ENCODE measurements around the gene ABHD14A. TPM values are rescaled to one million over a fixed set of nuclear protein-coding genes. Genes with fewer than 3 reads are reported as not detected.
"Not testable (repeated sequence)": the region's sequence is repeated elsewhere in the genome, so short reads cannot be mapped to it uniquely, and the experiment has no call there.

Gene ABHD14A
- total RNA-seq, 2 donors from 2014 or later, result 6.6 to 8.9 TPM

GRCh38 chr3:51992017-51992682, 17.3 kb downstream of the ABHD14A start:
- H3K27me3 Mint-ChIP-seq (ENCODE audit: low read depth), result no peaks in the 10 kb centered on the region
- ATAC-seq (replicated peaks in 1 of 2), result no peak
- H3K36me3 Mint-ChIP-seq (ENCODE audit: insufficient read depth in 2 of 2), result peaks cover 16 to 20% of the 10 kb centered on the region in 2 donors
- peaks cover 37% of the 10 kb centered on the region for H3K4me1 Mint-ChIP-seq (ENCODE audit: low read depth)
- no peak for DNase-seq
- H3K9me3 Mint-ChIP-seq, result no peaks in the 10 kb centered on the region
- H3K4me3 Mint-ChIP-seq, result peak overlapping the region; percentile 3 to 43
- H3K27ac Mint-ChIP-seq, result peak overlapping the region; percentile 75

- H3K36me3 Mint-ChIP-seq (ENCODE audit: insufficient read depth in 2 of 2), result peaks cover 16 to 20% of the 10 kb centered on the region in 2 donors
- not testable (repeated sequence) for H3K9me3 Mint-ChIP-seq; H3K27me3 Mint-ChIP-seq (ENCODE audit: low read depth); H3K27ac Mint-ChIP-seq; DNase-seq; ATAC-seq (replicated peaks in 1 of 2)
- H3K4me3 Mint-ChIP-seq, result peak overlapping the region; percentile 97 to 100
- H3K4me1 Mint-ChIP-seq (ENCODE audit: low read depth), result peaks cover 37% of the 10 kb centered on the region
These were observed 18.8 kb downstream of the ABHD14A start for GRCh38 chr3:51993657-51994056.

GRCh38 chr3:51994530-51994929, 19.7 kb downstream of the ABHD14A start:
- H3K4me1 Mint-ChIP-seq (ENCODE audit: low read depth), result peaks cover 37% of the 10 kb centered on the region
- no peak for ATAC-seq (replicated peaks in 1 of 2)
- H3K27ac Mint-ChIP-seq, result peak overlapping the region; percentile 98
- no peak for DNase-seq
- no peaks in the 10 kb centered on the region for H3K9me3 Mint-ChIP-seq
- H3K4me3 Mint-ChIP-seq, result peak overlapping the region; percentile 97 to 100
- H3K27me3 Mint-ChIP-seq (ENCODE audit: low read depth), result peaks cover 6% of the 10 kb centered on the region
- H3K36me3 Mint-ChIP-seq (ENCODE audit: insufficient read depth in 2 of 2), result peaks cover 16 to 20% of the 10 kb centered on the region in 2 donors

GRCh38 chr3:51995346-51996163, 20.7 kb downstream of the ABHD14A start, which contains the start of gene RPL29:
Gene RPL29 (minus strand): TSS chr3:51995895. CDS start chr3:51995461, 434 bp downstream.
- Mint-ChIP-seq H3K4me1 (ENCODE audit: low read depth) (peaks cover 37% of the 10 kb centered on the region), H3K9me3 (no peaks in the 10 kb centered on the region), H3K27ac (peak within 1 kb of the TSS; percentile 98), H3K36me3 (ENCODE audit: insufficient read depth in 2 of 2) (peaks cover 16 to 20% of the 10 kb centered on the region in 2 donors), H3K4me3 (peak within 1 kb of the TSS; percentile 97 to 100), H3K27me3 (ENCODE audit: low read depth) (peaks cover 6% of the 10 kb centered on the region)
- DNase-seq, result peak; percentile 92 to 93
- peak; percentile 95 to 98 for ATAC-seq (replicated peaks in 1 of 2)

- ATAC-seq (replicated peaks in 1 of 2) (no peak), DNase-seq (no peak)
- Mint-ChIP-seq H3K27ac (no peak overlapping the region), H3K36me3 (ENCODE audit: insufficient read depth in 2 of 2) (peaks cover 16 to 20% of the 10 kb centered on the region in 2 donors), H3K27me3 (ENCODE audit: low read depth) (peaks cover 6% of the 10 kb centered on the region), H3K9me3 (no peaks in the 10 kb centered on the region), H3K4me3 (peak overlapping the region; percentile 8 to 38), H3K4me1 (ENCODE audit: low read depth) (peaks cover 29% of the 10 kb centered on the region)
These were observed 22.3 kb downstream of the ABHD14A start for GRCh38 chr3:51997172-51997571.

- peaks cover 6% of the 10 kb centered on the region for H3K27me3 Mint-ChIP-seq (ENCODE audit: low read depth)
- no peak overlapping the region for H3K4me3 Mint-ChIP-seq
- H3K36me3 Mint-ChIP-seq (ENCODE audit: insufficient read depth in 2 of 2), result peaks cover 16 to 20% of the 10 kb centered on the region in 2 donors
- peaks cover 20% of the 10 kb centered on the region for H3K4me1 Mint-ChIP-seq (ENCODE audit: low read depth)
- H3K27ac Mint-ChIP-seq, result no peak overlapping the region
- ATAC-seq (replicated peaks in 1 of 2) (no peak), DNase-seq (no peak)
- no peaks in the 10 kb centered on the region for H3K9me3 Mint-ChIP-seq
These were observed 23.2 kb downstream of the ABHD14A start for GRCh38 chr3:51997935-51998596.

GRCh38 chr3:51998774-51999173, 23.9 kb downstream of the ABHD14A start:
- no peak overlapping the region for H3K4me3 Mint-ChIP-seq
- ATAC-seq (replicated peaks in 1 of 2) (no peak), DNase-seq (no peak)
- no peaks in the 10 kb centered on the region for H3K9me3 Mint-ChIP-seq
- H3K27ac Mint-ChIP-seq, result no peak overlapping the region
- peaks cover 6% of the 10 kb centered on the region for H3K27me3 Mint-ChIP-seq (ENCODE audit: low read depth)
- peaks cover 13% of the 10 kb centered on the region for H3K4me1 Mint-ChIP-seq (ENCODE audit: low read depth)
- H3K36me3 Mint-ChIP-seq (ENCODE audit: insufficient read depth in 2 of 2), result peaks cover 16 to 17% of the 10 kb centered on the region in 2 donors

GRCh38 chr3:51999846-52000245, 25.0 kb downstream of the ABHD14A start:
- Mint-ChIP-seq H3K36me3 (ENCODE audit: insufficient read depth in 2 of 2) (peaks cover 8 to 9% of the 10 kb centered on the region in 2 donors), H3K4me3 (no peak overlapping the region), H3K27ac (peak overlapping the region; percentile 72), H3K4me1 (ENCODE audit: low read depth) (peaks cover 6% of the 10 kb centered on the region), H3K27me3 (ENCODE audit: low read depth) (peaks cover 6% of the 10 kb centered on the region), H3K9me3 (no peaks in the 10 kb centered on the region)
- DNase-seq (no peak), ATAC-seq (replicated peaks in 1 of 2) (no peak)

GRCh38 chr3:52001443-52001974, 26.6 kb downstream of the ABHD14A start:
- Mint-ChIP-seq H3K36me3 (ENCODE audit: insufficient read depth in 2 of 2) (no peaks in the 10 kb centered on the region), H3K4me3 (no peak overlapping the region), H3K4me1 (ENCODE audit: low read depth) (peaks cover 8% of the 10 kb centered on the region), H3K27me3 (ENCODE audit: low read depth) (peaks cover 6% of the 10 kb centered on the region), H3K27ac (no peak overlapping the region), H3K9me3 (no peaks in the 10 kb centered on the region)
- ATAC-seq (replicated peaks in 1 of 2) (peak; percentile 98 to 99), DNase-seq (peak; percentile 88 to 90)

GRCh38 chr3:52002748-52003147, 27.9 kb downstream of the ABHD14A start:
- peaks cover 5% of the 10 kb centered on the region for H3K27me3 Mint-ChIP-seq (ENCODE audit: low read depth)

GRCh38 chr3:52004163-52004787, 29.4 kb downstream of the ABHD14A start:
- no peak overlapping the region for H3K27ac Mint-ChIP-seq
- no peaks in the 10 kb centered on the region for H3K36me3 Mint-ChIP-seq (ENCODE audit: insufficient read depth in 2 of 2)
- no peak overlapping the region for H3K4me3 Mint-ChIP-seq
- ATAC-seq (replicated peaks in 1 of 2) (no peak), DNase-seq (no peak)
- no peaks in the 10 kb centered on the region for H3K9me3 Mint-ChIP-seq
- H3K4me1 Mint-ChIP-seq (ENCODE audit: low read depth), result peaks cover 8% of the 10 kb centered on the region
- no peaks in the 10 kb centered on the region for H3K27me3 Mint-ChIP-seq (ENCODE audit: low read depth)

More at GRCh38 chr3:52002748-52003147, 27.9 kb downstream of the ABHD14A start:
- Mint-ChIP-seq H3K36me3 (ENCODE audit: insufficient read depth in 2 of 2) (no peaks in the 10 kb centered on the region), H3K27ac (no peak overlapping the region), H3K4me3 (no peak overlapping the region), H3K9me3 (no peaks in the 10 kb centered on the region), H3K4me1 (ENCODE audit: low read depth) (peaks cover 8% of the 10 kb centered on the region)
- no peak for DNase-seq
- no peak for ATAC-seq (replicated peaks in 1 of 2)

- H3K36me3 Mint-ChIP-seq (ENCODE audit: insufficient read depth in 2 of 2), result no peaks in the 10 kb centered on the region
- H3K4me1 Mint-ChIP-seq (ENCODE audit: low read depth), result peaks cover 8% of the 10 kb centered on the region
- DNase-seq (no peak), ATAC-seq (replicated peaks in 1 of 2) (no peak)
- no peak overlapping the region for H3K27ac Mint-ChIP-seq
- H3K4me3 Mint-ChIP-seq, result no peak overlapping the region
- no peaks in the 10 kb centered on the region for H3K27me3 Mint-ChIP-seq (ENCODE audit: low read depth)
- H3K9me3 Mint-ChIP-seq, result no peaks in the 10 kb centered on the region
These were observed 30.1 kb downstream of the ABHD14A start for GRCh38 chr3:52004906-52005395.
